H1 (cell line): ENCODE data around the gene NR4A1. TPM values are rescaled to one million over a fixed set of nuclear protein-coding genes. Genes with fewer than 3 reads are reported as not detected.

Source experiments
- ATF2 ChIP-seq: IDR thresholded peaks from 2 replicates; pipeline ENCODE4 v1.6.1; 2012; ENCODE audit warnings: low read length, inconsistent platforms
- BRCA1 ChIP-seq: IDR thresholded peaks from 2 replicates; pipeline ENCODE4 v1.6.1; 2012; ENCODE audit warnings: low read depth, low read length, improper control_type of control experiment
- CHD2 ChIP-seq: IDR thresholded peaks from 2 replicates; pipeline ENCODE4 v1.6.1; 2012; ENCODE audit warnings: low read length, improper control_type of control experiment
- E2F6 ChIP-seq: IDR thresholded peaks from 2 replicates; pipeline ENCODE4 v1.6.1; 2012; ENCODE audit warnings: inconsistent platforms
- EZH2 ChIP-seq: fragments of 200-600 bp; sonication (generic); IDR thresholded peaks from 2 replicates; pipeline ENCODE4 v1.7.1; 2012; ENCODE audit warnings: low read depth, mild to moderate bottlenecking, moderate library complexity, low read length, inconsistent platforms; ENCODE audit not compliant: severe bottlenecking
- GABPA ChIP-seq: IDR thresholded peaks from 2 replicates; pipeline ENCODE4 v1.6.1; 2011; ENCODE audit warnings: mild to moderate bottlenecking, low read length, moderate library complexity, borderline replicate concordance; ENCODE audit not compliant: insufficient read depth
- HDAC2 ChIP-seq, 2 experiments: fragments of 300-600 bp in 1 of 2; sonication (generic) in 1 of 2; IDR thresholded peaks; 2 replicates each; pipeline ENCODE4 v1.6.1; 2011 to 2012; ENCODE audit warnings: low read depth in 2 of 2, low read length in 2 of 2, mild to moderate bottlenecking in 2 of 2, moderate library complexity in 2 of 2, borderline replicate concordance in 1 of 2, inconsistent platforms in 1 of 2
- HDAC6 ChIP-seq: IDR thresholded peaks from one replicate; pipeline ENCODE4 v1.7.1; 2012; ENCODE audit warnings: low read depth, mild to moderate bottlenecking, inconsistent platforms, low read length, moderate library complexity
- JUND ChIP-seq: IDR thresholded peaks from 2 replicates; pipeline ENCODE4 v1.6.1; 2011; ENCODE audit warnings: mild to moderate bottlenecking, improper control_type of control experiment, low read length
- MAX ChIP-seq: IDR thresholded peaks from 2 replicates; pipeline ENCODE4 v1.6.1; 2012; ENCODE audit warnings: inconsistent platforms
- POLR2AphosphoS5 ChIP-seq: IDR thresholded peaks from 2 replicates; pipeline ENCODE4 v1.6.1; 2011; ENCODE audit warnings: low read depth, low read length
- RBBP5 ChIP-seq: IDR thresholded peaks from 2 replicates; pipeline ENCODE4 v1.7.1; 2012; ENCODE audit warnings: low read depth, mild to moderate bottlenecking, inconsistent platforms, low read length, moderate library complexity, borderline replicate concordance
- RFX5 ChIP-seq: IDR thresholded peaks from 2 replicates; pipeline ENCODE4 v1.6.1; 2011; ENCODE audit warnings: low read depth, low read length, improper control_type of control experiment, borderline replicate concordance
- RXRA ChIP-seq: IDR thresholded peaks from 2 replicates; pipeline ENCODE4 v1.6.1; 2011; ENCODE audit warnings: low read depth, mild to moderate bottlenecking, low read length, moderate library complexity; ENCODE audit not compliant: insufficient read depth
- TAF1 ChIP-seq: IDR thresholded peaks from 2 replicates; pipeline ENCODE4 v1.6.1; 2011; ENCODE audit warnings: mild to moderate bottlenecking, low read depth, low read length
- TEAD4 ChIP-seq: IDR thresholded peaks from 2 replicates; pipeline ENCODE4 v1.6.1; 2012; ENCODE audit warnings: low read depth, low read length, inconsistent platforms, mixed read lengths
- USF2 ChIP-seq: IDR thresholded peaks from 2 replicates; pipeline ENCODE4 v1.6.1; 2011; ENCODE audit warnings: low read length, improper control_type of control experiment
- polyA plus RNA-seq, 7 experiments: library from polyadenylated mRNA; depleted of rRNA in 3 of 7; stranded (reverse) in 5 of 7; unstranded in 2 of 7; fragments of >200 nt in 5 of 7; fragments of 200-250 nt in 2 of 7; gene quantifications; 1 replicate in 5 of 7; 2 replicates in 1 of 7; 4 replicates in 1 of 7; pipeline versions ENCODE4 v1.2.1 to v1.2.3, GENCODE V29; 2011 to 2013; ENCODE audit warnings: missing spikeins in 2 of 7, mixed read lengths in 2 of 7
- total RNA-seq: library from RNA; stranded (reverse); fragmentation: NEBNext Ultra II Directional; extraction: Animal tissue kit (Norgen Biotek cat#: 25700); gene quantifications from 2 replicates; pipeline ENCODE4 v1.2.1, GENCODE V29; 2021

NR4A1 gene
- total and polyA plus RNA-seq, 2 of the 8 experiments (the other 6 are each of a cell fraction or from before 2014, with no cell fraction given): 18.7 to 23.3 TPM

GRCh38 chr12:52036587-52037171, 14.6 kb upstream of the NR4A1 start (continued):
- TF ChIP-seq BRCA1: no peak
- peak; percentile 36; the same call in 1 of the 2 replicates for TF ChIP-seq RBBP5
- peak; percentile 32; the same call in 1 of the 2 replicates for TF ChIP-seq TAF1
- TF ChIP-seq HDAC6: no peak
- no peak for TF ChIP-seq RFX5
- no peak for TF ChIP-seq RXRA
- TF ChIP-seq E2F6: no peak
- no peak for TF ChIP-seq JUND
- no peak for TF ChIP-seq ATF2
- no peak for TF ChIP-seq USF2
- TF ChIP-seq CHD2: no peak
- TF ChIP-seq MAX: no peak
- no peak for TF ChIP-seq GABPA
- TF ChIP-seq POLR2AphosphoS5: 0 out of 2 replicates have a peak, but pooled peaks have one; percentile 43
- no peak for TF ChIP-seq HDAC2 (IDR thresholded peaks at IDR 0.05; ENCODE audit: borderline replicate concordance in 1 of 2, low read depth in 2 of 2, low read length in 2 of 2)
- peak; percentile 2 for TF ChIP-seq EZH2
- TF ChIP-seq TEAD4: no peak
- TF ChIP-seq, all 59 proteins: peak for 10
